ENCODE measurements around the gene SBDS. TPM values are rescaled to one million over a fixed set of nuclear protein-coding genes. Genes with fewer than 3 reads are reported as not detected.
A peak's percentile ranks its signal among the peaks of the same experiment; 100 is the strongest.
"Not testable (repeated sequence)": the region's sequence is repeated elsewhere in the genome, so short reads cannot be mapped to it uniquely, and the experiment has no call there.

The SBDS gene
- total and polyA plus RNA-seq, 7 experiments from 2014 or later = 35.7 to 318 (median 95.1) TPM

- intact Hi-C loops (cut with micrococcal nuclease) = loop anchor here (1.0 to 10.0 kb wide), 21 partner anchors 75 to 1959 kb away; partner anchors contain the start of genes RABGEF1 (in 2 of the 2), VKORC1L1 (in 2 of the 2), KCTD7 (in 1 of the 2) and TMEM248 (in 1 of the 2)
- CTCF ChIA-PET = interaction anchor here (0.8 kb wide), 1 partner anchor 132 kb away, joined by 3 read pairs; no protein-coding TSS in a partner anchor
- Histone ChIP-seq H3K27ac (ENCODE audit: low read depth, low read length) (peak within 1 kb of the TSS; percentile 82), H3K4me3 (ENCODE audit: low read length) (peak within 1 kb of the TSS; percentile 89), H3K36me3 (ENCODE audit: control insufficient read depth in 2 of 3, insufficient read depth in 3 of 3, low read length in 3 of 3) (peaks cover 0 to 39% (median 3%) of the 10 kb centered on the region in 3 experiments), H3K4me1 (ENCODE audit: control insufficient read depth in 2 of 2, insufficient read depth in 2 of 2, low read length in 2 of 2) (peaks cover 15 to 16% of the 10 kb centered on the region in 2 donors)
- ATAC-seq (peak; percentile 89), DNase-seq (peak; percentile 90 to 99 (median 98))
- Mint-ChIP-seq H3K4me3 (peak within 1 kb of the TSS; percentile 90 to 100 (median 99)), H3K27ac (peak within 1 kb of the TSS; percentile 96 to 100 (median 99)), H3K36me3 (peaks cover 4 to 17% (median 16%) of the 10 kb centered on the region in 5 donors), H3K4me1 (peaks cover 12 to 50% (median 37%) of the 10 kb centered on the region in 7 donors)
- not testable (repeated sequence) for H3K9me3 ChIP-seq (ENCODE audit: control insufficient read depth in 2 of 3, low read length in 3 of 3); H3K9me3 Mint-ChIP-seq; H3K27me3 Mint-ChIP-seq; H3K27me3 ChIP-seq (ENCODE audit: control insufficient read depth in 2 of 2, insufficient read depth in 2 of 2, low read length in 2 of 2)
- POLR2A ChIA-PET = interaction anchor here (0.7 to 3.6 kb wide), 9 partner anchors 10 to 1247 kb away, joined by 3 to 34 read pairs (median 3); partner anchors contain the start of genes RABGEF1 and TMEM248
These were observed 1.2 kb upstream of the SBDS start, which contains the start of gene TYW1 for GRCh38 chr7:66996444-66997191. Gene TYW1, plus strand, starts transcription at chr7:66996833. Its CDS starts 146 bp downstream, at chr7:66996979.

GRCh38 chr7:66994691-66995049, 716 bp downstream of the SBDS start:
- intact Hi-C loops (cut with micrococcal nuclease) = loop anchor here (1.0 to 10.0 kb wide), 13 partner anchors 73 to 1957 kb away; partner anchors contain the start of genes TMEM248 (in 1 of the 2) and TPST1 (in 1 of the 2)
- peak overlapping the region; percentile 98 for H3K27ac ChIP-seq (ENCODE audit: low read depth, low read length)
- H3K9me3 Mint-ChIP-seq; CTCF ChIA-PET; H3K27me3 Mint-ChIP-seq; H3K27me3 ChIP-seq (ENCODE audit: control insufficient read depth in 2 of 2, insufficient read depth in 2 of 2, low read length in 2 of 2); H3K9me3 ChIP-seq (ENCODE audit: control insufficient read depth in 2 of 3, low read length in 3 of 3): not testable (repeated sequence)
- H3K4me3 ChIP-seq (ENCODE audit: low read length) = peak overlapping the region; percentile 90
- Mint-ChIP-seq H3K36me3 (peaks cover 4 to 18% (median 17%) of the 10 kb centered on the region in 5 donors), H3K27ac (peak overlapping the region; percentile 96 to 100 (median 99)), H3K4me1 (peaks cover 12 to 45% (median 34%) of the 10 kb centered on the region in 7 donors), H3K4me3 (peak overlapping the region; percentile 90 to 100 (median 99))
- peaks cover 3 to 51% (median 10%) of the 10 kb centered on the region in 3 experiments for H3K36me3 ChIP-seq (ENCODE audit: control insufficient read depth in 2 of 3, insufficient read depth in 3 of 3, low read length in 3 of 3)
- POLR2A ChIA-PET = interaction anchor here (0.6 to 3.6 kb wide), 6 partner anchors 9 to 584 kb away, joined by 3 to 34 read pairs (median 7); partner anchors contain the start of gene TMEM248
- peaks cover 15 to 16% of the 10 kb centered on the region in 2 donors for H3K4me1 ChIP-seq (ENCODE audit: control insufficient read depth in 2 of 2, insufficient read depth in 2 of 2, low read length in 2 of 2)
- DNase-seq (peak in 8 of 9 donors; percentile 14 to 80 (median 75)), ATAC-seq (peak; percentile 68)

GRCh38 chr7:66994051-66994450, 1.3 kb downstream of the SBDS start:
- peak overlapping the region; percentile 90 for H3K4me3 ChIP-seq (ENCODE audit: low read length)
- not testable (repeated sequence) for ATAC-seq
- H3K36me3 Mint-ChIP-seq = peaks cover 4 to 18% (median 17%) of the 10 kb centered on the region in 5 donors

GRCh38 chr7:66989552-66989951, 5.8 kb downstream of the SBDS start:
- intact Hi-C loops (cut with micrococcal nuclease); H3K27me3 ChIP-seq (ENCODE audit: control insufficient read depth in 2 of 2, insufficient read depth in 2 of 2, low read length in 2 of 2); H3K27ac Mint-ChIP-seq; CTCF ChIA-PET; H3K9me3 ChIP-seq (ENCODE audit: control insufficient read depth in 2 of 3, low read length in 3 of 3); DNase-seq; H3K4me3 Mint-ChIP-seq; H3K9me3 Mint-ChIP-seq; H3K27ac ChIP-seq (ENCODE audit: low read depth, low read length); H3K27me3 Mint-ChIP-seq; ATAC-seq; H3K4me3 ChIP-seq (ENCODE audit: low read length): not testable (repeated sequence)
- H3K36me3 Mint-ChIP-seq = peaks cover 0 to 31% (median 26%) of the 10 kb centered on the region in 5 donors
- peaks cover 7 to 31% (median 22%) of the 10 kb centered on the region in 7 donors for H3K4me1 Mint-ChIP-seq
- POLR2A ChIA-PET = interaction anchor here (0.9 kb wide), 1 partner anchor 10 kb away, joined by 3 read pairs; no protein-coding TSS in a partner anchor
- Histone ChIP-seq H3K36me3 (ENCODE audit: control insufficient read depth in 2 of 3, insufficient read depth in 3 of 3, low read length in 3 of 3) (peaks cover 3 to 61% (median 26%) of the 10 kb centered on the region in 3 experiments), H3K4me1 (ENCODE audit: control insufficient read depth in 2 of 2, insufficient read depth in 2 of 2, low read length in 2 of 2) (peaks cover 11 to 15% of the 10 kb centered on the region in 2 donors)

More at GRCh38 chr7:66994051-66994450, 1.3 kb downstream of the SBDS start:
- intact Hi-C loops (cut with micrococcal nuclease) = loop anchor here (2.0 to 10.0 kb wide), 4 partner anchors 399 to 1239 kb away; no protein-coding TSS in a partner anchor
- DNase-seq; H3K9me3 ChIP-seq (ENCODE audit: control insufficient read depth in 2 of 3, low read length in 3 of 3); H3K27me3 Mint-ChIP-seq; CTCF ChIA-PET; H3K27me3 ChIP-seq (ENCODE audit: control insufficient read depth in 2 of 2, insufficient read depth in 2 of 2, low read length in 2 of 2); H3K9me3 Mint-ChIP-seq: not testable (repeated sequence)
- Mint-ChIP-seq H3K4me1 (peaks cover 12 to 45% (median 34%) of the 10 kb centered on the region in 7 donors), H3K4me3 (peak overlapping the region; percentile 90 to 100 (median 99)), H3K27ac (peak overlapping the region; percentile 96 to 100 (median 99))
- Histone ChIP-seq H3K27ac (ENCODE audit: low read depth, low read length) (peak overlapping the region; percentile 98), H3K4me1 (ENCODE audit: control insufficient read depth in 2 of 2, insufficient read depth in 2 of 2, low read length in 2 of 2) (peaks cover 15 to 16% of the 10 kb centered on the region in 2 donors), H3K36me3 (ENCODE audit: control insufficient read depth in 2 of 3, insufficient read depth in 3 of 3, low read length in 3 of 3) (peaks cover 3 to 48% (median 13%) of the 10 kb centered on the region in 3 experiments)
- POLR2A ChIA-PET = interaction anchor here (3.0 kb wide), 1 partner anchor 73 kb away, joined by 34 read pairs; the partner anchor contains the start of gene TMEM248

- H3K4me1 Mint-ChIP-seq; CTCF ChIA-PET; H3K27me3 Mint-ChIP-seq; ATAC-seq; intact Hi-C loops (cut with micrococcal nuclease); H3K36me3 ChIP-seq (ENCODE audit: control insufficient read depth in 2 of 3, insufficient read depth in 3 of 3, low read length in 3 of 3); H3K4me1 ChIP-seq (ENCODE audit: control insufficient read depth in 2 of 2, insufficient read depth in 2 of 2, low read length in 2 of 2); H3K4me3 ChIP-seq (ENCODE audit: low read length); DNase-seq; H3K27ac ChIP-seq (ENCODE audit: low read depth, low read length); POLR2A ChIA-PET; H3K27me3 ChIP-seq (ENCODE audit: control insufficient read depth in 2 of 2, insufficient read depth in 2 of 2, low read length in 2 of 2); H3K27ac Mint-ChIP-seq: not testable (repeated sequence)
- Mint-ChIP-seq H3K4me3 (peak overlapping the region in 2 of 10 donors; percentile 10 to 81), H3K36me3 (peaks cover 0 to 13% (median 10%) of the 10 kb centered on the region in 5 donors), H3K9me3 (peaks cover 0 to 29% (median 15%) of the 10 kb centered on the region in 11 donors)
- H3K9me3 ChIP-seq (ENCODE audit: control insufficient read depth in 2 of 3, low read length in 3 of 3) = peaks cover 0 to 15% (median 0%) of the 10 kb centered on the region in 3 experiments
These were observed 15.1 kb downstream of the SBDS start for GRCh38 chr7:66980336-66980735.

GRCh38 chr7:66979013-66979412, 16.4 kb downstream of the SBDS start:
- CTCF ChIA-PET; H3K27ac Mint-ChIP-seq; DNase-seq; H3K27ac ChIP-seq (ENCODE audit: low read depth, low read length); H3K4me3 Mint-ChIP-seq; H3K4me1 ChIP-seq (ENCODE audit: control insufficient read depth in 2 of 2, insufficient read depth in 2 of 2, low read length in 2 of 2); H3K27me3 ChIP-seq (ENCODE audit: control insufficient read depth in 2 of 2, insufficient read depth in 2 of 2, low read length in 2 of 2); H3K36me3 ChIP-seq (ENCODE audit: control insufficient read depth in 2 of 3, insufficient read depth in 3 of 3, low read length in 3 of 3); ATAC-seq; H3K4me3 ChIP-seq (ENCODE audit: low read length); H3K4me1 Mint-ChIP-seq; intact Hi-C loops (cut with micrococcal nuclease); H3K27me3 Mint-ChIP-seq: not testable (repeated sequence)
- peaks cover 0 to 29% (median 15%) of the 10 kb centered on the region in 11 donors for H3K9me3 Mint-ChIP-seq
- POLR2A ChIA-PET = interaction anchor here (0.9 kb wide), 1 partner anchor 11 kb away, joined by 3 read pairs; no protein-coding TSS in a partner anchor
- peaks cover 0 to 15% (median 0%) of the 10 kb centered on the region in 3 experiments for H3K9me3 ChIP-seq (ENCODE audit: control insufficient read depth in 2 of 3, low read length in 3 of 3)
- H3K36me3 Mint-ChIP-seq = peaks cover 0 to 13% (median 10%) of the 10 kb centered on the region in 5 donors
